ENCODE measurements around the gene TMEM225. TPM values are rescaled to one million over a fixed set of nuclear protein-coding genes. Genes with fewer than 3 reads are reported as not detected.
"Not testable (repeated sequence)": the region's sequence is repeated elsewhere in the genome, so short reads cannot be mapped to it uniquely, and the experiment has no call there.

Gene TMEM225
- total RNA-seq = not detected

DNA sequence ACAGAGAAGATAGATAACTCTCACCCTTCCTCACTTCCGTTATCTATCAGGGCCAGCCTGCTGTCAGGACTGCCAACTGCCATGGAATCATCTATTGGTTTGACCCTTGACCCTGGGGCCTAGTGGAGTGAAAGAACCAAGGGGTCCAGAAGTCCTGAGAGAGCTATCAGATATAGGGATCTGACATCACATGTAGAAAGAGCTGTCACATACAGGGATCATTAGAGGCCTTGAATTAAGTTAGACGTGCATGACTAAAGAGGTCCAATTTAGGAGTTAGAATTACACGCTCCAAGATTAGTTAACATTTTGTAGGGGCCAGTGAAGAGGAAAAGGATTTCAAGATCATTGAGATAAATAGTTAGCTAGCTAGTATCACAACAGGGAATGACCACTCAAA lies at the start of gene TMEM225:
Gene TMEM225, minus strand, starts transcription at position 101 of the 400 bp plus-strand sequence. CDS start 245 bp downstream, outside the sequence.
- no peak within 1 kb of the TSS for H3K27ac ChIP-seq
- H3K4me1 ChIP-seq (replicated peaks in 1 of 2) = no peaks in the 10 kb centered on the region
- H3K4me3 ChIP-seq = no peak within 1 kb of the TSS
- in situ Hi-C loops (cut with MboI; ENCODE audit: low pct_unique_long_range_greater_than_20kb in 2 of 9, low sequenced_read_pairs in 9 of 9, unreplicated experiment in 9 of 9) = no loop called here
- WGBS, 10 experiments = 0 to 100% (median 60%) methylated on average over 1 to 3 of the region's 3 CpGs; no CpG with 5 or more reads in 3 of the 10 experiments
- ATAC-seq (replicated peaks in 6 of 8) = no peak

DNA sequence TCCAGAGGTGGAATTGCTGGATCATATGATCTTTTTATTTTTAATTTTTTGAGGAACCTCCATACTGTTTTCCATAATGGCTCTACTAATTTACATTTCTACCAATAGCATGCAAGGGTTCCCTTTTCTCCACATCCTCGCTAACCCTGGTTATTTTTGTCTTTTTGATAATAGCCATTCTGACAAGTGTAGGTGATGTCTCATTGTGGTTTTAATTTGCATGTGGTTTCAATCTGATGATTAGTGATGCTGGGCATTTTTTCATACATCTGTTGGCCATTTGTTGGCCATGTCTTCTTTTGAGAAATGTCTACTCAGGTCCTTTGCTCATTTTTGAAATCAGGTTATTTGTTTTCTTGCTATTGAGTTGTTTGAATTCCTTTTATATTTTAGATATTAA lies 38.6 kb upstream of the TMEM225 start:
- ATAC-seq (replicated peaks in 6 of 8) = no peak
- 0 to 89% (median 82%) methylated on average over 1 of the region's 1 CpG for WGBS, 10 experiments
- Histone ChIP-seq H3K27ac (no peak overlapping the region), H3K4me1 (replicated peaks in 1 of 2) (no peaks in the 10 kb centered on the region), H3K4me3 (no peak overlapping the region)
- in situ Hi-C loops (cut with MboI; ENCODE audit: low pct_unique_long_range_greater_than_20kb in 2 of 9, low sequenced_read_pairs in 9 of 9, unreplicated experiment in 9 of 9) = no loop called here

GRCh38 chr11:123920943-123921342 lies 35.5 kb upstream of the TMEM225 start:
- 6 to 100% (median 79%) methylated on average over 1 to 3 of the region's 3 CpGs; no CpG with 5 or more reads in 3 of the 10 experiments for WGBS, 10 experiments
- in situ Hi-C loops (cut with MboI; ENCODE audit: low pct_unique_long_range_greater_than_20kb in 2 of 9, low sequenced_read_pairs in 9 of 9, unreplicated experiment in 9 of 9) = no loop called here
- ATAC-seq (replicated peaks in 6 of 8) = no peak

GRCh38 chr11:123905826-123906225 lies 20.4 kb upstream of the TMEM225 start:
- Histone ChIP-seq H3K27ac (no peak overlapping the region), H3K4me3 (no peak overlapping the region), H3K4me1 (replicated peaks in 1 of 2) (no peaks in the 10 kb centered on the region)
- no peak for ATAC-seq (replicated peaks in 6 of 8)
- in situ Hi-C loops (cut with MboI; ENCODE audit: low pct_unique_long_range_greater_than_20kb in 2 of 9, low sequenced_read_pairs in 9 of 9, unreplicated experiment in 9 of 9) = no loop called here
- WGBS, 10 experiments = 0 to 83% (median 53%) methylated on average over 2 to 3 of the region's 3 CpGs; no CpG with 5 or more reads in 2 of the 10 experiments

More at GRCh38 chr11:123920943-123921342, 35.5 kb upstream of the TMEM225 start:
- Histone ChIP-seq H3K4me3 (no peak overlapping the region), H3K4me1 (replicated peaks in 1 of 2) (no peaks in the 10 kb centered on the region), H3K27ac (no peak overlapping the region)

DNA sequence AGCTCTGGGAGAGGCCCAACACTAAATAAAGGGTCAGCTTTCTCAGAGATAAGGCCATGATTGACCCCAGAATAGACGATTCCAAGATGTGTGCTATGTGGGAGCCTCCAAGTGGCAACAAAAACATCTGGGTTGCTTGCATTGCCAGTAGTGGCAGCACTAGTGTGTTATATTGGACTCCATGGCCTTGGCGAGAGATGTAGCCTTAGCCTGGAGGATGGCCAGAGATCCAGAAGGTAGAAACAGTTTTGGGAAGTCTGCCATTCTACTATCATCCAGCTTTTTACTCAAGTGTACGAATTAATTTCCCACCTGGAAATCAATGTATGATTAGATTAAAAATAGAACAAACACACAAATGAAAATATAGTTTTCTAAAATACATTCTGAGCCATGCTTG lies 19.5 kb upstream of the TMEM225 start:
- ATAC-seq (replicated peaks in 6 of 8) = no peak
- no peak overlapping the region for H3K27ac ChIP-seq
- H3K4me3 ChIP-seq = no peak overlapping the region
- 8 to 100% (median 79%) methylated on average over 1 to 3 of the region's 3 CpGs; no CpG with 5 or more reads in 3 of the 10 experiments for WGBS, 10 experiments
- H3K4me1 ChIP-seq (replicated peaks in 1 of 2) = no peaks in the 10 kb centered on the region
- in situ Hi-C loops (cut with MboI; ENCODE audit: low pct_unique_long_range_greater_than_20kb in 2 of 9, low sequenced_read_pairs in 9 of 9, unreplicated experiment in 9 of 9) = no loop called here

DNA sequence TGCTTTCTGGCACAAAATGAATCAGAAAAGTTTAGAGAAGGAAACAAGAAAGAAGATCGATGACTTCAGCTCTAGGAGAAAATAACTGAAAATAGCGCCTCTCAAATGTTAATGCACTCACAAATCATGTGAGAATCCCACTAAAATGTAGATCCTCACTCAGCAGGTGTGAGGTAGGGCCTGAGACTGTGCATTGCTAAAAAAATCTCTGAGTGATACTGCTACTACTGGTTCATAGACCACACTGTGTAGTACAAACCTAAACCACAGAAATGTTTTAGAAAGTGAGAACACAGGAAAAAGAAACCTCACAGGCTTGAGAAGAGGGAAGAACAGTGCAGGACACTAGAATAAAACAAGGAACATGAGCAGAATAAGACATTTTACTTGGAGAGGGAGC lies 18.5 kb upstream of the TMEM225 start:
- in situ Hi-C loops (cut with MboI; ENCODE audit: low pct_unique_long_range_greater_than_20kb in 2 of 9, low sequenced_read_pairs in 9 of 9, unreplicated experiment in 9 of 9) = no loop called here
- WGBS, 10 experiments = 0 to 100% (median 85%) methylated on average over 1 to 2 of the region's 2 CpGs; no CpG with 5 or more reads in 1 of the 10 experiments
- no peak for ATAC-seq (replicated peaks in 6 of 8)
- no peak overlapping the region for H3K4me3 ChIP-seq
- no peak overlapping the region for H3K27ac ChIP-seq
- H3K4me1 ChIP-seq (replicated peaks in 1 of 2) = no peaks in the 10 kb centered on the region

GRCh38 chr11:123901867-123902266 lies 16.4 kb upstream of the TMEM225 start, which contains the start of gene OR8D4:
TSS of gene OR8D4 (plus strand) at chr11:123902167. CDS start at chr11:123906432, 4,265 bp downstream.
- WGBS, 10 experiments = 0 to 100% (median 80%) methylated on average over 1 of the region's 1 CpG
- no peak for ATAC-seq (replicated peaks in 6 of 8)

DNA sequence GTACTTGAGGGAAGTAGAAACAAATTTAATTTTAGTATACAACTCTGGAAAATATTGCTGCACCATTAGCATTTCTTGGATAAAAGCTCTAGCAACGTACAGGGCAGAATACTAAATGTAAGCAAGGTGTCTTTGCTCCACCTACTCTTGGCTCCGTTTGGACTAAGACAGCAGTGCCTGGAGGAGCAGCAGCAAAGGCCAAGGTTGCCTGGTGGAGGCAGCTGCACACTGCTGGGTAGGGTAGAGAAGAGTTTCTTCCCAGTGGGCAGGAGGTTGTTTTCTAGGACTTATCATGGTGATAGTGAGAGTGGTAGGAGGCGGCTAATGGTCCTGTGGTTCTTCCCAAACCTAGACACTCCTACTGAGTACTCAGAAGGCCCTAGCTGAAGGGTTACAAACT lies 14.3 kb upstream of the TMEM225 start:
- Histone ChIP-seq H3K4me3 (no peak overlapping the region), H3K27ac (no peak overlapping the region), H3K4me1 (replicated peaks in 1 of 2) (no peaks in the 10 kb centered on the region)
- no peak for ATAC-seq (replicated peaks in 6 of 8)
- WGBS, 10 experiments = 0 to 81% (median 60%) methylated on average over 1 to 3 of the region's 3 CpGs; no CpG with 5 or more reads in 2 of the 10 experiments
- in situ Hi-C loops (cut with MboI; ENCODE audit: low pct_unique_long_range_greater_than_20kb in 2 of 9, low sequenced_read_pairs in 9 of 9, unreplicated experiment in 9 of 9) = no loop called here

More at GRCh38 chr11:123901867-123902266, 16.4 kb upstream of the TMEM225 start, which contains the start of gene OR8D4:
- Histone ChIP-seq H3K4me3 (no peak within 1 kb of the TSS), H3K27ac (no peak within 1 kb of the TSS), H3K4me1 (replicated peaks in 1 of 2) (no peaks in the 10 kb centered on the region)
- in situ Hi-C loops (cut with MboI; ENCODE audit: low pct_unique_long_range_greater_than_20kb in 2 of 9, low sequenced_read_pairs in 9 of 9, unreplicated experiment in 9 of 9) = no loop called here

DNA sequence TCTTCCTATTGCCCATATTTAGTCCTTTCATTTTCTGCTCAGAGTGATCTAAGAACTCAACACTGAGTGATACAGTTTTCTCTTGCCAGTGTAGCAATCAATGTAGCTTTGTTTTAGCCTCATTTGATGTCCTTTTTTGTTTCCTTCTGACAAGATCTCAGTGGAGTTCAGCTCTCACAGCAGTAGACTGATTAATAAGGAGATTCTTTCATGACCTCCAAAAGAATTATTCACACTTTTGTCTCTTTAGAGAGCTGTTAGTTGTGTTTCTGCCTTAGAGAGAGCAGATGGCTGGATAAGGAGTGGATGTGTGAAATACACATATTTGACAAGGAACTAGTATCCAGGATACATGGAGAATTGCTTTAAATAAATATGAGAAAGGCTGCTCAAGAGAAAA lies 6.6 kb upstream of the TMEM225 start:
- Histone ChIP-seq H3K4me3 (no peak overlapping the region), H3K4me1 (replicated peaks in 1 of 2) (peaks cover 0 to 2% of the 10 kb centered on the region in 2 donors), H3K27ac (no peak overlapping the region)
- in situ Hi-C loops (cut with MboI; ENCODE audit: low pct_unique_long_range_greater_than_20kb in 2 of 9, low sequenced_read_pairs in 9 of 9, unreplicated experiment in 9 of 9) = no loop called here
- ATAC-seq (replicated peaks in 6 of 8) = peak in 2 of 8 experiments; percentile 22 to 82

- no peak overlapping the region for H3K27ac ChIP-seq
- no peak overlapping the region for H3K4me3 ChIP-seq
- no peak for ATAC-seq (replicated peaks in 6 of 8)
- in situ Hi-C loops (cut with MboI; ENCODE audit: low pct_unique_long_range_greater_than_20kb in 2 of 9, low sequenced_read_pairs in 9 of 9, unreplicated experiment in 9 of 9) = no loop called here
- no peaks in the 10 kb centered on the region for H3K4me1 ChIP-seq (replicated peaks in 1 of 2)
- WGBS, 10 experiments = 0 to 98% (median 89%) methylated on average over 2 to 4 of the region's 4 CpGs; no CpG with 5 or more reads in 1 of the 10 experiments
These were observed 4.6 kb downstream of the TMEM225 start for GRCh38 chr11:123880912-123881311.

- H3K27ac ChIP-seq; in situ Hi-C loops (cut with MboI; ENCODE audit: low pct_unique_long_range_greater_than_20kb in 2 of 9, low sequenced_read_pairs in 9 of 9, unreplicated experiment in 9 of 9); H3K4me3 ChIP-seq; H3K4me1 ChIP-seq (replicated peaks in 1 of 2); ATAC-seq (replicated peaks in 6 of 8): not testable (repeated sequence)
- WGBS, 10 experiments = 19 to 100% (median 81%) methylated on average over 2 to 7 of the region's 9 CpGs; no CpG with 5 or more reads in 1 of the 10 experiments
These were observed 17.7 kb downstream of the TMEM225 start for GRCh38 chr11:123867795-123868194.

- in situ Hi-C loops (cut with MboI; ENCODE audit: low pct_unique_long_range_greater_than_20kb in 2 of 9, low sequenced_read_pairs in 9 of 9, unreplicated experiment in 9 of 9); H3K4me3 ChIP-seq; H3K4me1 ChIP-seq (replicated peaks in 1 of 2); H3K27ac ChIP-seq; ATAC-seq (replicated peaks in 6 of 8): not testable (repeated sequence)
- WGBS, 10 experiments = 0 to 50% (median 10%) methylated on average over 1 to 3 of the region's 7 CpGs; no CpG with 5 or more reads in 5 of the 10 experiments
These were observed 20.2 kb downstream of the TMEM225 start for GRCh38 chr11:123865293-123865692.

GRCh38 chr11:123859731-123860130 lies 25.7 kb downstream of the TMEM225 start:
- 0 to 57% (median 24%) methylated on average over 1 to 2 of the region's 2 CpGs for WGBS, 10 experiments

DNA sequence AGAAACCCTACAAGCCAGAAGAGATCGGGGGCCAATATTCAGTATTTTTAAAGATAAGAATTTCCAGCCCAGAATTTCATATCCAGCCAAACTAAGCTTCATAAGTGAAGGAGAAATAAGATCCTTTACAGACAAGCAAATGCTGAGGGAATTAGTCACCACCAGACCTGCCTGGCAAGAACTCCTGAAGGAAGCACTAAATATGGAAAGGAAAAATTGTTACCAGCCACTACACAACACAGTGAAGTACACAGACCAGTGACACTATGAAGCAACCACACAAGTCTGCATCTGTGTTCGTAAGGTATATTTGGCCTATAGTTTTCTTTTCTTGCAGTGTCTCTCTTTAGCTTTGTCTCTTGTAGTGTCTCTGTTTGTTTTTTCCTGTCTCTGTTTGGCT lies 29.0 kb downstream of the TMEM225 start:
- WGBS, 10 experiments = 5 to 100% (median 67%) methylated on average over 1 to 2 of the region's 2 CpGs; no CpG with 5 or more reads in 3 of the 10 experiments
- H3K4me1 ChIP-seq (replicated peaks in 1 of 2) = no peaks in the 10 kb centered on the region

More at GRCh38 chr11:123859731-123860130, 25.7 kb downstream of the TMEM225 start:
- Histone ChIP-seq H3K27ac (no peak overlapping the region), H3K4me3 (no peak overlapping the region), H3K4me1 (replicated peaks in 1 of 2) (no peaks in the 10 kb centered on the region)
- in situ Hi-C loops (cut with MboI; ENCODE audit: low pct_unique_long_range_greater_than_20kb in 2 of 9, low sequenced_read_pairs in 9 of 9, unreplicated experiment in 9 of 9) = no loop called here
- no peak for ATAC-seq (replicated peaks in 6 of 8)

More for the DNA sequence above, 29.0 kb downstream of the TMEM225 start:
- in situ Hi-C loops (cut with MboI; ENCODE audit: low pct_unique_long_range_greater_than_20kb in 2 of 9, low sequenced_read_pairs in 9 of 9, unreplicated experiment in 9 of 9) = no loop called here
- no peak for ATAC-seq (replicated peaks in 6 of 8)
- Histone ChIP-seq H3K27ac (no peak overlapping the region), H3K4me3 (no peak overlapping the region)

Data from motor neuron (in vitro differentiated cells).